Measurements from ENCODE around the gene TNKS2.

Gene TNKS2

DNA sequence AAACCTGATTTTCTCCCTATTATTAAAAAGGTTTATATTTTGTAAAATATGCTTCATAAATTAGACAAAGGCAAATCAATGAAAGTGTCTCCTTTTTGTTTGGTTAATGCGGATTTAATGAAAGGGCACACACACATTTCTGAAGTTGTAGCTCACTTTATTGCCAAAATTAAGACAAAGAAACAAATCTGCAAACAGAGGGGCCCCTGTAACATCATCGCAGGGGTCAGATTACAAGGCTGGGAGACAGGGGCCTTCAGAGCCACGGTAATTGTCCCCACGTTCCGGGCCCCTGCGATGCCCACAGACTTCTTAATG lies 88.7 kb downstream of the TNKS2 start:
- Histone ChIP-seq H3K9me3 (ENCODE audit: insufficient read depth, low read length) (no peaks in the 10 kb centered on the region), H3K4me2 (ENCODE audit: low read depth, low read length, poor library complexity, severe bottlenecking) (no peak overlapping the region), H3F3A (ENCODE audit: insufficient read depth) (no peaks in the 10 kb centered on the region), H3K27me3 (ENCODE audit: low read length) (no peaks in the 10 kb centered on the region), H3K36me3 (ENCODE audit: low read length) (no peaks in the 10 kb centered on the region), H3K79me2 (ENCODE audit: insufficient read depth, low read length) (no peaks in the 10 kb centered on the region), H3K9ac (ENCODE audit: low read length) (no peak overlapping the region), H3K9me2 (replicated peaks; ENCODE audit: insufficient read depth, low read length) (no peaks in the 10 kb centered on the region), H4K20me1 (ENCODE audit: low read depth, low read length) (no peaks in the 10 kb centered on the region), H3K27ac (ENCODE audit: low read depth, low read length) (no peak overlapping the region), H2AFZ (ENCODE audit: low read depth, low read length, severe bottlenecking) (no peak overlapping the region), H3K4me3 (ENCODE audit: insufficient read depth, low read length, poor library complexity, severe bottlenecking) (no peak overlapping the region)
- TF ChIP-seq CTCF (IDR thresholded peaks at IDR 0.05; ENCODE audit: insufficient read depth, low read length, poor library complexity, severe bottlenecking) (no peak), EZH2phosphoT487 (conservative IDR thresholded peaks at IDR 0.05; ENCODE audit: low read length) (no peak)

DNA sequence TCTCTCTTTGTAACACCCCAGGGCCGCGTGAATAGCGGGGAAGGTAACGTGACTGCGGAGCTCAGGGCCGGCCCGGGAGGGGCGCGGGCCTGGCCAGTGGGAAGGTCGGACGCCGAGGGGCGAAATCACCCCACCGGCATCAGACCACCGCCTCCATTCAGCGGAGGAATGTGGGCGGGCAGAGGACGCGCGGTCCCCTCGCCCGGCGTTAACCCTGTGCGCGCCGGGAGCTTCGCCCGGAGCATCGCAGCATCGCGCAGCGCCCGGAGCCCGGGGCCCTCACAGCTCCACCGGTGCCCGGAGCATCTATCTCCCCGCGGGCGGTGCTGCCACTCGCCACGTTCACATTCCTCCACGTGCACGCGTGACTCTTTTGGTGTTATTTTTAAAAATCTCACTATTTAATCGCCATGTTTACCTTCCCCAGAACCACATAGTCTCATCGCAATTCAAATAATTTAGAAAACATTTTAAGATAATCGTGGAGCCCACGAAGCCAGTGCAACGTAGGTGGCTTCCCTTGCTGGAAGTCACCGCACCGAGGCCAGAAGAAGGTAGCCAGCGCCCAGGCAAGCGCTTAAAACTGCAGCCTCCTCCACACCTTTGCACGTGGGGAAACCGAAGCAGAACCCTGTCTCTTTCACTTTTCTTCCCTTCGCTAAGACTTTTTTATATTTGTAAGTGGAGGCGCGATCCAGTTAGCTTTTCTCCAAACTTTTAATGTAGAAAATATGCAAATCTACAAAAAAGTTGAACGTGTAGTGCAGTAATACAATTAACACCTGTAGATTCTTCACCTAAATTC lies 89.2 kb downstream of the TNKS2 start:
- TF ChIP-seq EZH2phosphoT487 (conservative IDR thresholded peaks at IDR 0.05; ENCODE audit: low read length) = no peak
- no peak for TF ChIP-seq CTCF (IDR thresholded peaks at IDR 0.05; ENCODE audit: insufficient read depth, low read length, poor library complexity, severe bottlenecking)
- Histone ChIP-seq H2AFZ (ENCODE audit: low read depth, low read length, severe bottlenecking) (peak overlapping the region; percentile 12), H3K27ac (ENCODE audit: low read depth, low read length) (no peak overlapping the region), H3K9ac (ENCODE audit: low read length) (no peak overlapping the region), H3K79me2 (ENCODE audit: insufficient read depth, low read length) (no peaks in the 10 kb centered on the region), H3K4me2 (ENCODE audit: low read depth, low read length, poor library complexity, severe bottlenecking) (peak overlapping the region; percentile 38), H4K20me1 (ENCODE audit: low read depth, low read length) (no peaks in the 10 kb centered on the region), H3K36me3 (ENCODE audit: low read length) (no peaks in the 10 kb centered on the region), H3K9me3 (ENCODE audit: insufficient read depth, low read length) (no peaks in the 10 kb centered on the region), H3F3A (ENCODE audit: insufficient read depth) (no peaks in the 10 kb centered on the region), H3K9me2 (replicated peaks; ENCODE audit: insufficient read depth, low read length) (no peaks in the 10 kb centered on the region), H3K4me3 (ENCODE audit: insufficient read depth, low read length, poor library complexity, severe bottlenecking) (no peak overlapping the region), H3K27me3 (ENCODE audit: low read length) (no peaks in the 10 kb centered on the region)

DNA sequence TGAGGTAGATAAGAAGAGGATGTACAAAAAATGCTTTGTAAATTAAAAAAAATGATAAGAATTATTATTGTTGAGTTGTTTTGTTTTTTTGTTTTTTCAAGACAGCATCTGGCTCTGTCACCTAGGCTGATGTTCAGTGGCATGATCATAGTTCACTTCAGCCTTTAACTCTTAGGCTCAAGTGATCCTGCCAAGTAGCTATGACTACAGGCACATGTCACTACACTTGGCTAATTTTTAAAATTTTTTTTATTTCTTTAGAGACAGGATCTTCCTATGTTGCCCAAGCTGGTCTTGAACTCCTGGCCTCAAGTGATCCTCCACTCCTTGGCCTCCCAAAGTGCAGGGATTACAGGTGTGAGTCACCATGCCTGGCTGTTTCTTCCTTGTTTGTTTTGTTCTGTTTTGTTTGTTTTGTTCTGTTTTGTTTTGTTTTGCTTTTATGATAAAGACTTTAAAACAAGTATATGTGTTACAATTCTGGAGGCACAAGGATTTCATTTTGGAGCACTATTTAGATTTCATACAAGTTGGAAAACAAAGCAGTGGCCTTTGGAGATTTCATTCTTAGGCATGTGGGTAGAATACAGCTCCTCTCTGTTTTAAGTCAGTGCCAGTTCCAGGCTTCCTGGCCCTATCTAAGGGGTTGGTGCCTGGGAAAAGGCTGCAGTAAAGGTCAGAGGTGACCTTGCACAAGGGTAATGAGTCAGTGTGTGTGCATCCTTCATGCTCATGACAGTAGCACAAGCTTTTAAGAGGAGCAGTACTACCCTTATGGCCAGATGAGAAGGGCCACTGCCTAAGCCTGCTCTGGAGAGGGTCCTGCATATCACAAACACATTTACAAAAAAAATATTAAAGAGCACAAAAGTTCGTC lies 93.1 kb downstream of the TNKS2 start:
- no peaks in the 10 kb centered on the region for H3K9me3 ChIP-seq (ENCODE audit: insufficient read depth, low read length)
- no peak overlapping the region for H2AFZ ChIP-seq (ENCODE audit: low read depth, low read length, severe bottlenecking)
- H3K9ac ChIP-seq (ENCODE audit: low read length) = no peak overlapping the region
- no peak overlapping the region for H3K4me2 ChIP-seq (ENCODE audit: low read depth, low read length, poor library complexity, severe bottlenecking)
- no peaks in the 10 kb centered on the region for H3K9me2 ChIP-seq (replicated peaks; ENCODE audit: insufficient read depth, low read length)
- H3K27ac ChIP-seq (ENCODE audit: low read depth, low read length) = no peak overlapping the region
- H3K36me3 ChIP-seq (ENCODE audit: low read length) = no peaks in the 10 kb centered on the region
- TF ChIP-seq CTCF (IDR thresholded peaks at IDR 0.05; ENCODE audit: insufficient read depth, low read length, poor library complexity, severe bottlenecking) (no peak), EZH2phosphoT487 (conservative IDR thresholded peaks at IDR 0.05; ENCODE audit: low read length) (no peak)
- no peak overlapping the region for H3K4me3 ChIP-seq (ENCODE audit: insufficient read depth, low read length, poor library complexity, severe bottlenecking)
- H3K79me2 ChIP-seq (ENCODE audit: insufficient read depth, low read length) = no peaks in the 10 kb centered on the region
- H3K27me3 ChIP-seq (ENCODE audit: low read length) = no peaks in the 10 kb centered on the region
- no peaks in the 10 kb centered on the region for H3F3A ChIP-seq (ENCODE audit: insufficient read depth)
- H4K20me1 ChIP-seq (ENCODE audit: low read depth, low read length) = no peaks in the 10 kb centered on the region

Data from SU-DHL-6 (cell line).